HepG2 (cell line): ENCODE data around the gene GBX1. TPM values are rescaled to one million over a fixed set of nuclear protein-coding genes. Genes with fewer than 3 reads are reported as not detected.
A peak's percentile ranks its signal among the peaks of the same experiment; 100 is the strongest.

Experiments
- BHLHE40 ChIP-seq: IDR thresholded peaks from 2 replicates; pipeline ENCODE4 v1.6.1; 2011; ENCODE audit warnings: low read length, improper control_type of control experiment
- FLYWCH1 ChIP-seq: sonication (generic); formaldehyde crosslinking; IDR thresholded peaks from 2 replicates; pipeline ENCODE4 v1.8.1; 2023; ENCODE audit warnings: mild to moderate bottlenecking, missing genetic modification reagents
- HIVEP1 ChIP-seq: sonication (generic); formaldehyde crosslinking; IDR thresholded peaks from 2 replicates; pipeline ENCODE4 v1.4.0; 2020; ENCODE audit warnings: mild to moderate bottlenecking, missing genetic modification reagents
- KMT2A ChIP-seq: sonication (generic); formaldehyde crosslinking; IDR thresholded peaks from 2 replicates; pipeline ENCODE4 v1.4.0; 2020; ENCODE audit warnings: missing genetic modification reagents
- MEIS2 ChIP-seq: sonication (generic); formaldehyde crosslinking; IDR thresholded peaks from 2 replicates; pipeline ENCODE4 v1.9.0; 2021; ENCODE audit warnings: mild to moderate bottlenecking, missing genetic modification reagents
- NCOR1 ChIP-seq: fragments of 200-600 bp; sonication (generic); IDR thresholded peaks from 2 replicates; pipeline ENCODE4 v1.7.0; 2017; ENCODE audit warnings: antibody characterized with exemption, low read length, borderline replicate concordance
- ONECUT2 ChIP-seq: sonication (generic); formaldehyde crosslinking; IDR thresholded peaks from 2 replicates; pipeline ENCODE4 v1.4.0; 2020; ENCODE audit warnings: missing genetic modification reagents
- RBM39 ChIP-seq: fragments of 200-400 bp; formaldehyde crosslinking; IDR thresholded peaks from one replicate; pipeline ENCODE4 v1.6.1; 2018; ENCODE audit warnings: antibody characterized with exemption, mild to moderate bottlenecking, low read depth, low read length; ENCODE audit not compliant: poor library complexity, severe bottlenecking
- RFXANK ChIP-seq: IDR thresholded peaks from 2 replicates; pipeline ENCODE4 v1.6.1; 2016
- SNAPC2 ChIP-seq: sonication (generic); formaldehyde crosslinking; IDR thresholded peaks from 2 replicates; pipeline ENCODE4 v1.8.1; 2022; ENCODE audit warnings: mild to moderate bottlenecking, missing genetic modification reagents
- TFDP1 ChIP-seq: IDR thresholded peaks from 2 replicates; pipeline ENCODE4 v1.6.1; 2016; ENCODE audit warnings: missing compliant biosample characterization, missing genetic modification reagents, borderline replicate concordance
- ZNF282 ChIP-seq: fragments of 450-650 bp; IDR thresholded peaks from 2 replicates; pipeline ENCODE4 v1.6.1; 2018; ENCODE audit not compliant: partially characterized antibody
- ZNF318 ChIP-seq: sonication (generic); formaldehyde crosslinking; IDR thresholded peaks from 2 replicates; pipeline ENCODE4 v1.4.0; 2020; ENCODE audit warnings: mild to moderate bottlenecking, missing genetic modification reagents
- ZNF34 ChIP-seq: sonication (generic); formaldehyde crosslinking; IDR thresholded peaks from 2 replicates; pipeline ENCODE4 v1.4.0; 2020; ENCODE audit warnings: mild to moderate bottlenecking, missing genetic modification reagents, borderline replicate concordance
- ZNF607 ChIP-seq: sonication (generic); formaldehyde crosslinking; IDR thresholded peaks from 2 replicates; pipeline ENCODE4 v1.5.1; 2020; ENCODE audit warnings: missing genetic modification reagents, mild to moderate bottlenecking, borderline replicate concordance
- ZNF747 ChIP-seq: sonication (generic); formaldehyde crosslinking; IDR thresholded peaks from 2 replicates; pipeline ENCODE4 v1.8.1; 2023; ENCODE audit warnings: missing genetic modification reagents, mild to moderate bottlenecking, borderline replicate concordance
- ZNF749 ChIP-seq: sonication (generic); formaldehyde crosslinking; IDR thresholded peaks from 2 replicates; pipeline ENCODE4 v1.8.0; 2022; ENCODE audit warnings: mild to moderate bottlenecking, missing genetic modification reagents, moderate library complexity, borderline replicate concordance
- ZNF781 ChIP-seq: sonication (generic); formaldehyde crosslinking; IDR thresholded peaks from 2 replicates; pipeline ENCODE4 v1.5.1; 2020; ENCODE audit warnings: borderline replicate concordance, mild to moderate bottlenecking, missing genetic modification reagents; ENCODE audit errors: not compliant biosample characterization
- polyA plus RNA-seq, 8 experiments: library from polyadenylated mRNA; depleted of rRNA in 3 of 8; stranded (reverse) in 7 of 8; unstranded in 1 of 8; fragments of >200 nt; fragmentation: Illumina TruSeq in 4 of 8; extraction: Trizol in 4 of 8; gene quantifications; 2 replicates each; pipeline versions ENCODE4 v1.2.1 to v1.2.3, GENCODE V29; 2011 to 2016; ENCODE audit warnings: low read depth in 4 of 8, missing spikeins in 1 of 8, mixed read lengths in 1 of 8; ENCODE audit not compliant: insufficient read depth in 1 of 8
- total RNA-seq, 5 experiments: library from RNA; depleted of rRNA; stranded (reverse); fragments of >200 nt; fragmentation: Illumina TruSeq; extraction: Trizol; gene quantifications; 2 replicates each; pipeline ENCODE4 v1.2.3, GENCODE V29; 2016; ENCODE audit warnings: low read depth in 1 of 5
- TF ChIP-seq, protein P1 (sequence below), 2 experiments: fragments of 450-650 bp in 1 of 2; sonication (generic) in 1 of 2; formaldehyde crosslinking; IDR thresholded peaks; 2 replicates each; pipeline versions ENCODE4 v1.5.0 to v1.8.0; 2020 to 2022; ENCODE audit warnings: mild to moderate bottlenecking in 1 of 2, missing genetic modification reagents in 1 of 2

GBX1 gene
- total and polyA plus RNA-seq, 2 of the 13 experiments (the other 11 are each of a cell fraction or from before 2014, with no cell fraction given) = not detected

DNA sequence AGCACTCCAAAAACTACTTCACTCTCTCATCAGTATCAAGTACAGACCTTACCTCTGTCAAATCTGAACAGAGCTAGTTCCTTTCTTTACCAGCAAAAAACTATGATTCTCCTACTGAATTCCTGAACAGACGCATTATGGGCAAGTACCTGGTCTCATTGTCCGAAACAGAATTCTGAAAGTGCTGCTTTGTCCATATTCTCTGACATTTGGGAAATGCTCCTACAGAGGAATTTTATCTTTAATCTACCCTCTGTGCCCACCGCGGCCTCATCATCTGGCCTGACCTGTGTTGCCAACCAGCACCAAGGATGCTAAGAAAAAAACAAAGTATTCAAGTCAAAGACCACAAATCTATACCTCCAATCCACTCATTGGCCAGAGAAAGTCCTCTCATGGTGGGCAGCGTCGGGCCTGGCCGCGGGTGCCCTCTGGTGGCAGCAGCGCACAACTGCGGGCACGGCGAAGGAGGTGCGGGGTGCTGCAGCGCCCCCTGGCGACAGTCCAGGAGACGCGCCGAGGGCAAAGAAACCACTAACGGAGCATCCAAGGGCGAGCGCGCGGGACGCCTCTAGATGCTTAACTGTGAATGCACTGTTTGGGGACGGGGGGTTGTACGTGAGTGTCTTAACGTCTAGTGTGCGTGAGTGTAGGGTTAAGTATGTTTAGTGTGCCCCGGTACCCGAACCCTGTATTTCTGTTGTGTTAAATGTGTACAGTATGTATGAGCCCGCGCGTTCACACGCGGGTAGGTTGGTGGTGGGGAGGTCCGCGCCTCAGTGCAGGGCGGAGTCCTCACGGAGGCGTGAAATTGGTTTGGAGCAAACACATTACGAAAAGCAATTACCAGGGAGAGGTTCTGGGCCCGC is 5.0 kb upstream of the GBX1 start (continued):
- no peak for TF ChIP-seq ONECUT2 (CRISPR knock-in tag)
- peak; percentile 88 for TF ChIP-seq RBM39
- TF ChIP-seq ZNF747 (CRISPR knock-in tag) = no peak
- no peak; the same call in 1 of the 2 replicates for TF ChIP-seq HIVEP1
- no peak for TF ChIP-seq SNAPC2 (CRISPR knock-in tag)
- no peak for TF ChIP-seq ZNF318
- peak; percentile 57; the same call in 1 of the 2 replicates for TF ChIP-seq KMT2A
- no peak for TF ChIP-seq FLYWCH1 (CRISPR knock-in tag)
- TF ChIP-seq, protein P1, sequence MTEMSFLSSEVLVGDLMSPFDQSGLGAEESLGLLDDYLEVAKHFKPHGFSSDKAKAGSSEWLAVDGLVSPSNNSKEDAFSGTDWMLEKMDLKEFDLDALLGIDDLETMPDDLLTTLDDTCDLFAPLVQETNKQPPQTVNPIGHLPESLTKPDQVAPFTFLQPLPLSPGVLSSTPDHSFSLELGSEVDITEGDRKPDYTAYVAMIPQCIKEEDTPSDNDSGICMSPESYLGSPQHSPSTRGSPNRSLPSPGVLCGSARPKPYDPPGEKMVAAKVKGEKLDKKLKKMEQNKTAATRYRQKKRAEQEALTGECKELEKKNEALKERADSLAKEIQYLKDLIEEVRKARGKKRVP (CRISPR knock-in tag; IDR thresholded peaks at IDR 0.05) = 0 out of 4 replicates have a peak, but pooled peaks of 1 of the 2 experiments have one; percentile 20
- TF ChIP-seq MEIS2 (CRISPR knock-in tag) = no peak
- TF ChIP-seq ZNF749 (CRISPR knock-in tag) = no peak
- no peak for TF ChIP-seq ZNF34 (CRISPR knock-in tag)
- no peak for TF ChIP-seq RFXANK (CRISPR knock-in tag)
- TF ChIP-seq ZNF781 (CRISPR knock-in tag) = no peak
- no peak; the same call in 1 of the 2 replicates for TF ChIP-seq BHLHE40
- no peak for TF ChIP-seq TFDP1 (CRISPR knock-in tag)
- TF ChIP-seq NCOR1 = no peak
- TF ChIP-seq ZNF282 = no peak
- TF ChIP-seq ZNF607 (CRISPR knock-in tag) = peak; percentile 23; the same call in 1 of the 2 replicates
